Stimulated activated naive B cell treated with anti-CD40 and anti-IgM and Interleukin-4, amounts not matched to agents 10 μg/mL and 1 μg/mL and 100 μg/mL, for 72 hours (primary cell): Measurements from ENCODE around the gene UGT8.
"Not testable (repeated sequence)": the region's sequence is repeated elsewhere in the genome, so short reads cannot be mapped to it uniquely, and the experiment has no call there.

Source experiments
- ATAC-seq, 2 donors: fragments of 150-1000 bp; cut with Tn5 transposase; replicated peaks; 2 replicates each; pipeline ENCODE4 v1.10.0; 2021; ENCODE audit warnings: moderate library complexity in 1 of 2
- DNase-seq: peaks from one replicate; pipeline ENCODE4 v3.0.0; 2021
- H3K27ac Mint-ChIP-seq: one replicate; pipeline ENCODE4 v1.8.0; 2022; ENCODE audit warnings: mild to moderate bottlenecking, mixed read lengths
- H3K27me3 Mint-ChIP-seq, 2 donors: one replicate each; pipeline ENCODE4 v1.8.0; 2022; ENCODE audit warnings: mixed read lengths in 2 of 2
- H3K36me3 Mint-ChIP-seq, 2 donors: one replicate each; pipeline ENCODE4 v1.8.0; 2022; ENCODE audit warnings: mixed read lengths in 2 of 2, mild to moderate bottlenecking in 1 of 2
- H3K4me1 Mint-ChIP-seq, 2 donors: one replicate each; pipeline ENCODE4 v1.8.0; 2022; ENCODE audit warnings: mixed read lengths in 2 of 2, mild to moderate bottlenecking in 1 of 2
- H3K4me3 Mint-ChIP-seq, 2 donors: one replicate each; pipeline ENCODE4 v1.8.0; 2022; ENCODE audit warnings: mild to moderate bottlenecking in 2 of 2, mixed read lengths in 2 of 2, moderate library complexity in 1 of 2
- H3K9me3 Mint-ChIP-seq, 2 donors: one replicate each; pipeline ENCODE4 v1.8.0; 2022; ENCODE audit warnings: mixed read lengths in 2 of 2, mild to moderate bottlenecking in 1 of 2

UGT8 gene

GRCh38 chr4:114597410-114598115 is 1.0 kb upstream of the UGT8 start:
- Mint-ChIP-seq H3K27ac (peak overlapping the region; percentile 78), H3K9me3 (peaks cover 7 to 8% of the 10 kb centered on the region in 2 donors), H3K27me3 (no peaks in the 10 kb centered on the region), H3K4me3 (peak overlapping the region; percentile 92 to 98), H3K36me3 (peaks cover 9% of the 10 kb centered on the region in 2 donors), H3K4me1 (peaks cover 3 to 24% of the 10 kb centered on the region in 2 donors)
- DNase-seq (no peak), ATAC-seq (no peak)

- H3K27me3 Mint-ChIP-seq, result no peaks in the 10 kb centered on the region
- ATAC-seq, result peak; percentile 10 to 11
Measured at GRCh38 chr4:114599231-114599902, 760 bp downstream of the UGT8 start.

GRCh38 chr4:114599903-114600552 is 1.4 kb downstream of the UGT8 start:
- Mint-ChIP-seq H3K4me1 (peaks cover 7 to 23% of the 10 kb centered on the region in 2 donors), H3K9me3 (peaks cover 6 to 7% of the 10 kb centered on the region in 2 donors), H3K36me3 (peaks cover 7 to 9% of the 10 kb centered on the region in 2 donors), H3K27ac (peak overlapping the region; percentile 94), H3K27me3 (no peaks in the 10 kb centered on the region), H3K4me3 (peak overlapping the region; percentile 92 to 98)
- DNase-seq (no peak), ATAC-seq (no peak)

More at GRCh38 chr4:114599231-114599902, 760 bp downstream of the UGT8 start:
- DNase-seq, result peak; percentile 19
- peaks cover 9% of the 10 kb centered on the region in 2 donors for H3K36me3 Mint-ChIP-seq
- peak overlapping the region; percentile 92 to 98 for H3K4me3 Mint-ChIP-seq
- peak overlapping the region; percentile 94 for H3K27ac Mint-ChIP-seq
- peaks cover 4 to 19% of the 10 kb centered on the region in 2 donors for H3K4me1 Mint-ChIP-seq
- H3K9me3 Mint-ChIP-seq, result peaks cover 7 to 8% of the 10 kb centered on the region in 2 donors

- Mint-ChIP-seq H3K9me3 (peaks cover 0 to 3% of the 10 kb centered on the region in 2 donors), H3K27ac (no peak overlapping the region), H3K36me3 (peaks cover under 1 to 3% of the 10 kb centered on the region in 2 donors), H3K4me1 (peaks cover 7 to 23% of the 10 kb centered on the region in 2 donors), H3K27me3 (no peaks in the 10 kb centered on the region), H3K4me3 (peak overlapping the region; percentile 50 to 54)
- DNase-seq (no peak), ATAC-seq (no peak)
Measured at GRCh38 chr4:114600672-114601071, 2.1 kb downstream of the UGT8 start.

GRCh38 chr4:114601304-114602052 is 2.9 kb downstream of the UGT8 start:
- Mint-ChIP-seq H3K9me3 (no peaks in the 10 kb centered on the region), H3K36me3 (peaks cover 0 to 2% of the 10 kb centered on the region in 2 donors), H3K27me3 (no peaks in the 10 kb centered on the region), H3K27ac (no peak overlapping the region), H3K4me1 (peaks cover 7 to 23% of the 10 kb centered on the region in 2 donors), H3K4me3 (no peak overlapping the region)
- DNase-seq (peak; percentile 32), ATAC-seq (peak; percentile 36 to 47)

GRCh38 chr4:114603497-114603896 is 4.9 kb downstream of the UGT8 start:
- peaks cover 7 to 17% of the 10 kb centered on the region in 2 donors for H3K4me1 Mint-ChIP-seq
- H3K27me3 Mint-ChIP-seq, result no peaks in the 10 kb centered on the region
- H3K36me3 Mint-ChIP-seq, result peaks cover 0 to 2% of the 10 kb centered on the region in 2 donors
- peak; percentile 49 for DNase-seq
- H3K4me3 Mint-ChIP-seq, result no peak overlapping the region
- ATAC-seq, result peak; percentile 76 to 77
- H3K27ac Mint-ChIP-seq, result no peak overlapping the region
- H3K9me3 Mint-ChIP-seq, result no peaks in the 10 kb centered on the region

GRCh38 chr4:114606245-114606644 is 7.6 kb downstream of the UGT8 start:
- H3K4me3 Mint-ChIP-seq, result no peak overlapping the region
- H3K36me3 Mint-ChIP-seq, result no peaks in the 10 kb centered on the region
- H3K4me1 Mint-ChIP-seq, result peaks cover 4 to 8% of the 10 kb centered on the region in 2 donors
- H3K27ac Mint-ChIP-seq, result no peak overlapping the region
- DNase-seq (no peak), ATAC-seq (no peak)
- no peaks in the 10 kb centered on the region for H3K27me3 Mint-ChIP-seq
- H3K9me3 Mint-ChIP-seq, result no peaks in the 10 kb centered on the region

GRCh38 chr4:114607056-114607455 is 8.4 kb downstream of the UGT8 start:
- Mint-ChIP-seq H3K27ac (no peak overlapping the region), H3K4me3 (no peak overlapping the region), H3K27me3 (no peaks in the 10 kb centered on the region), H3K4me1 (peaks cover 4 to 8% of the 10 kb centered on the region in 2 donors), H3K9me3 (no peaks in the 10 kb centered on the region), H3K36me3 (no peaks in the 10 kb centered on the region)
- DNase-seq (no peak), ATAC-seq (no peak)

- no peak overlapping the region for H3K4me3 Mint-ChIP-seq
- H3K36me3 Mint-ChIP-seq, result peaks cover 4 to 6% of the 10 kb centered on the region in 2 donors
- peaks cover 0 to 6% of the 10 kb centered on the region in 2 donors for H3K4me1 Mint-ChIP-seq
- no peak overlapping the region for H3K27ac Mint-ChIP-seq
- DNase-seq (no peak), ATAC-seq (no peak)
- no peaks in the 10 kb centered on the region for H3K27me3 Mint-ChIP-seq
- H3K9me3 Mint-ChIP-seq, result no peaks in the 10 kb centered on the region
Measured at GRCh38 chr4:114613560-114613959, 15.0 kb downstream of the UGT8 start.

- DNase-seq (no peak), ATAC-seq (no peak)
- H3K4me1 Mint-ChIP-seq, result peaks cover 0 to 3% of the 10 kb centered on the region in 2 donors
- H3K4me3 Mint-ChIP-seq, result no peak overlapping the region
- H3K27me3 Mint-ChIP-seq, result no peaks in the 10 kb centered on the region
- H3K36me3 Mint-ChIP-seq, result peaks cover 4 to 6% of the 10 kb centered on the region in 2 donors
- H3K9me3 Mint-ChIP-seq, result no peaks in the 10 kb centered on the region
- H3K27ac Mint-ChIP-seq, result no peak overlapping the region
Measured at GRCh38 chr4:114615435-114615834, 16.8 kb downstream of the UGT8 start.

GRCh38 chr4:114616036-114616435 is 17.4 kb downstream of the UGT8 start:
- not testable (repeated sequence) for DNase-seq, H3K36me3 Mint-ChIP-seq, H3K4me3 Mint-ChIP-seq, H3K27me3 Mint-ChIP-seq, H3K4me1 Mint-ChIP-seq, H3K27ac Mint-ChIP-seq, ATAC-seq, H3K9me3 Mint-ChIP-seq

- no peak overlapping the region for H3K27ac Mint-ChIP-seq
- no peaks in the 10 kb centered on the region for H3K9me3 Mint-ChIP-seq
- ATAC-seq (no peak), DNase-seq (no peak)
- H3K4me1 Mint-ChIP-seq, result peaks cover 7 to 16% of the 10 kb centered on the region in 2 donors
- peaks cover 18 to 24% of the 10 kb centered on the region in 2 donors for H3K36me3 Mint-ChIP-seq
- no peak overlapping the region for H3K4me3 Mint-ChIP-seq
- H3K27me3 Mint-ChIP-seq, result no peaks in the 10 kb centered on the region
Measured at GRCh38 chr4:114626196-114626595, 27.6 kb downstream of the UGT8 start.

GRCh38 chr4:114636192-114636935 is 37.8 kb downstream of the UGT8 start:
- DNase-seq (no peak), ATAC-seq (no peak)
- no peaks in the 10 kb centered on the region for H3K27me3 Mint-ChIP-seq
- peaks cover 19 to 43% of the 10 kb centered on the region in 2 donors for H3K4me1 Mint-ChIP-seq
- peaks cover 3 to 10% of the 10 kb centered on the region in 2 donors for H3K9me3 Mint-ChIP-seq
- H3K27ac Mint-ChIP-seq, result no peak overlapping the region
- no peak overlapping the region for H3K4me3 Mint-ChIP-seq
- H3K36me3 Mint-ChIP-seq, result peaks cover 22 to 35% of the 10 kb centered on the region in 2 donors
